ENCODE results near the gene MEIOSIN. TPM values are rescaled to one million over a fixed set of nuclear protein-coding genes. Genes with fewer than 3 reads are reported as not detected.

The MEIOSIN gene
- total and polyA plus RNA-seq, 2 of the 13 experiments (the other 11 are each of a cell fraction or from before 2014, with no cell fraction given), result not detected

- TF ChIP-seq AKNA (CRISPR knock-in tag; IDR thresholded peaks at IDR 0.05; ENCODE audit: borderline replicate concordance) (no peak), RXRA (CRISPR knock-in tag; IDR thresholded peaks at IDR 0.05) (peak; percentile 22; the same call in 1 of the 2 replicates), ZNF782 (CRISPR knock-in tag; IDR thresholded peaks at IDR 0.05; ENCODE audit: borderline replicate concordance) (0 out of 2 replicates have a peak, but pooled peaks have one; percentile 28), ZSCAN12 (CRISPR knock-in tag; IDR thresholded peaks at IDR 0.05) (no peak), ZBTB4 (CRISPR knock-in tag; IDR thresholded peaks at IDR 0.05; ENCODE audit: borderline replicate concordance) (no peak), MYPOP (CRISPR knock-in tag; IDR thresholded peaks at IDR 0.05) (peak; percentile 24; the same call in 1 of the 2 replicates), ZNF30 (CRISPR knock-in tag; IDR thresholded peaks at IDR 0.05) (0 out of 2 replicates have a peak, but pooled peaks have one; percentile 8)
These were observed 33.7 kb downstream of the MEIOSIN start (continued) for GRCh38 chr19:45766869-45767346.

Data from HepG2 (cell line).